ENCODE measurements around the gene CUX1. TPM values are rescaled to one million over a fixed set of nuclear protein-coding genes. Genes with fewer than 3 reads are reported as not detected.

Gene CUX1
- total and polyA plus RNA-seq, 7 experiments from 2014 or later, result 10.1 to 81.6 (median 42.5) TPM

GRCh38 chr7:102292813-102293798 lies 475.7 kb downstream of the CUX1 start:
- Mint-ChIP-seq H3K27me3 (peaks cover 0 to 5% (median 0%) of the 10 kb centered on the region in 5 donors), H3K9me3 (no peaks in the 10 kb centered on the region), H3K36me3 (no peaks in the 10 kb centered on the region), H3K4me1 (peaks cover 9 to 31% (median 22%) of the 10 kb centered on the region in 7 donors), H3K27ac (no peak overlapping the region), H3K4me3 (no peak overlapping the region)
- peaks cover 2 to 7% of the 10 kb centered on the region in 2 donors for H3K4me1 ChIP-seq (ENCODE audit: control insufficient read depth in 2 of 2, insufficient read depth in 2 of 2, low read length in 2 of 2)
- H3K4me3 ChIP-seq (ENCODE audit: low read length), result no peak overlapping the region
- H3K36me3 ChIP-seq (ENCODE audit: control insufficient read depth in 2 of 3, insufficient read depth in 3 of 3, low read length in 3 of 3), result no peaks in the 10 kb centered on the region
- H3K9me3 ChIP-seq (ENCODE audit: control insufficient read depth in 2 of 3, low read length in 3 of 3), result no peaks in the 10 kb centered on the region
- ATAC-seq (no peak), DNase-seq (no peak)
- ChIA-PET POLR2A (no interaction called here), CTCF (no interaction called here)
- no peak overlapping the region for H3K27ac ChIP-seq (ENCODE audit: low read depth, low read length)
- intact Hi-C loops (cut with micrococcal nuclease), result no loop called here
- no peaks in the 10 kb centered on the region for H3K27me3 ChIP-seq (ENCODE audit: control insufficient read depth in 2 of 2, insufficient read depth in 2 of 2, low read length in 2 of 2)

DNA sequence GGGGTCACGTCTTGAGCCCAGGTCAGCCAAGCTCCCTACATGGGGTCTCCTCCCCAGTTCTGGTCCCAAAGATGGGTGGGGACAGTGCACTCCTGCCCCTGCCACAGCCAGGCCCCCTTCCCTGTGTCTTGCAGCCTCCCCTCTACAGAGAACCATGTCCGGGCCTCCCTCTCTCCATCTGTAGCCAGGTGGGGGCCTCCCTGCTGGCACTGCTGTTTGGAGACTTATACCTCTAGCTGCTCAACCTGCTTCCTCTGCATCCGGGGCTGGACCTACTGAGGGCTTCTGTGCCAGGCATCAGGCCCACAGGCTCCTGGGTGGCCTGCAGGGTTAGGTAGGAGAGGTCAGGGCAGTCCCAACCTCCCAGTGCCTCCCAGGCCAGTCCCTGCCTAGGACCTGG lies 477.2 kb downstream of the CUX1 start:
- ATAC-seq (no peak), DNase-seq (no peak)
- Mint-ChIP-seq H3K9me3 (no peaks in the 10 kb centered on the region), H3K36me3 (no peaks in the 10 kb centered on the region), H3K27me3 (peaks cover 0 to 3% (median 0%) of the 10 kb centered on the region in 5 donors), H3K27ac (no peak overlapping the region), H3K4me3 (no peak overlapping the region), H3K4me1 (peaks cover 9 to 18% (median 10%) of the 10 kb centered on the region in 7 donors)
- Histone ChIP-seq H3K36me3 (ENCODE audit: control insufficient read depth in 2 of 3, insufficient read depth in 3 of 3, low read length in 3 of 3) (no peaks in the 10 kb centered on the region), H3K27me3 (ENCODE audit: control insufficient read depth in 2 of 2, insufficient read depth in 2 of 2, low read length in 2 of 2) (no peaks in the 10 kb centered on the region), H3K27ac (ENCODE audit: low read depth, low read length) (no peak overlapping the region), H3K4me3 (ENCODE audit: low read length) (no peak overlapping the region), H3K9me3 (ENCODE audit: control insufficient read depth in 2 of 3, low read length in 3 of 3) (no peaks in the 10 kb centered on the region), H3K4me1 (ENCODE audit: control insufficient read depth in 2 of 2, insufficient read depth in 2 of 2, low read length in 2 of 2) (peaks cover 0 to 4% of the 10 kb centered on the region in 2 donors)
- ChIA-PET POLR2A (no interaction called here), CTCF (no interaction called here)
- intact Hi-C loops (cut with micrococcal nuclease), result no loop called here

DNA sequence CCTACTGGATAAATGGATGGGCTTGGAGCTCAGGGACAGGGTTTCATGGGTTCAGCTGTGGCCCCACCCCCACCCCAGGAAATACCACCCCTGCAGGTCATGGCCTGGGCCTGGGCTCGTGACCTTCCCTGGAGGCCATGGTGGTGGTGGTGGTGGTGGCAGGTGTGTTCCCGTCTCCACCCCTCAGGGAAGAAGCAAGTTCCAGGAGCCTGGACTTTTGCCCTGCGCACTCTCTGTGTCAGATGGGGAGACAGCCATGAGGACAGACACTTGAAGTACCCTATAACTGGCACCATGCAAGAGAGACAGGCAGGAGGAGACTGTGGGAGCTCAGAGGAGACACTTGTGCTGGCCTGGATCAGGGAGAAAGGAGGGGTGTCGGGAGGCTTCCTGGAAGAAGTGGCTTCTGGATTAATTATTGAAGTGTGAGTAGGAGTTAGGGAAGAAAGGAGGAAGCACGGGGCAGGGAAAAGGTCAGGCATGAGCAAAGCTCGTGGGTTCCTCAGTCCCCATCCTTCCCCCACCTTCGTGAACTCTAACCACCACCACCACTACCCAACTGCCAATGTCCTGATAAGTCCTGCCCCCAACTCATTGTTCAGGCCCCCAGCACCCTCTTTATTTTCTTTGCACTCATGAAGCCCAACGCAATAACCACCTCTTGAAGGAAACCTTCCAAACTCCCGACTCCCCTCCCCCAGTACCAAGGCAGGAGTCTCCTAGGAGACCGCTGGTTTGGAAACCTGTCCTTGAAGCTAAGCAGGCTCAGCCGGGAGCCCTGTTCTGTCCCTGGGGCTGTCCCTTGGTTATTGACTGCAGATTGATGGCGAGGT lies 478.1 kb downstream of the CUX1 start:
- DNase-seq, result no peak
- intact Hi-C loops (cut with micrococcal nuclease), result no loop called here
- Histone ChIP-seq H3K27ac (ENCODE audit: low read depth, low read length) (no peak overlapping the region), H3K9me3 (ENCODE audit: control insufficient read depth in 2 of 3, low read length in 3 of 3) (no peaks in the 10 kb centered on the region), H3K36me3 (ENCODE audit: control insufficient read depth in 2 of 3, insufficient read depth in 3 of 3, low read length in 3 of 3) (no peaks in the 10 kb centered on the region), H3K4me3 (ENCODE audit: low read length) (no peak overlapping the region), H3K27me3 (ENCODE audit: control insufficient read depth in 2 of 2, insufficient read depth in 2 of 2, low read length in 2 of 2) (no peaks in the 10 kb centered on the region), H3K4me1 (ENCODE audit: control insufficient read depth in 2 of 2, insufficient read depth in 2 of 2, low read length in 2 of 2) (peaks cover 0 to 4% of the 10 kb centered on the region in 2 donors)
- Mint-ChIP-seq H3K36me3 (no peaks in the 10 kb centered on the region), H3K4me1 (peaks cover 9 to 17% (median 10%) of the 10 kb centered on the region in 7 donors), H3K27ac (peak overlapping the region in 1 of 9 donors; percentile 67), H3K9me3 (no peaks in the 10 kb centered on the region), H3K27me3 (peaks cover 0 to 3% (median 0%) of the 10 kb centered on the region in 5 donors), H3K4me3 (peak overlapping the region in 1 of 10 donors; percentile 45)
- ChIA-PET CTCF (no interaction called here), POLR2A (no interaction called here)
- ATAC-seq, result no peak

GRCh38 chr7:102296179-102296438 lies 478.7 kb downstream of the CUX1 start:
- Histone ChIP-seq H3K36me3 (ENCODE audit: control insufficient read depth in 2 of 3, insufficient read depth in 3 of 3, low read length in 3 of 3) (no peaks in the 10 kb centered on the region), H3K27ac (ENCODE audit: low read depth, low read length) (no peak overlapping the region), H3K27me3 (ENCODE audit: control insufficient read depth in 2 of 2, insufficient read depth in 2 of 2, low read length in 2 of 2) (no peaks in the 10 kb centered on the region), H3K9me3 (ENCODE audit: control insufficient read depth in 2 of 3, low read length in 3 of 3) (no peaks in the 10 kb centered on the region), H3K4me1 (ENCODE audit: control insufficient read depth in 2 of 2, insufficient read depth in 2 of 2, low read length in 2 of 2) (peaks cover 0 to 4% of the 10 kb centered on the region in 2 donors), H3K4me3 (ENCODE audit: low read length) (no peak overlapping the region)
- ChIA-PET POLR2A (no interaction called here), CTCF (no interaction called here)
- no peak overlapping the region for H3K4me3 Mint-ChIP-seq
- no peaks in the 10 kb centered on the region for H3K36me3 Mint-ChIP-seq
- DNase-seq, result no peak
- H3K4me1 Mint-ChIP-seq, result peaks cover 8 to 17% (median 10%) of the 10 kb centered on the region in 7 donors
- ATAC-seq, result no peak
- peaks cover 0 to 3% (median 0%) of the 10 kb centered on the region in 5 donors for H3K27me3 Mint-ChIP-seq
- no peak overlapping the region for H3K27ac Mint-ChIP-seq
- no peaks in the 10 kb centered on the region for H3K9me3 Mint-ChIP-seq
- intact Hi-C loops (cut with micrococcal nuclease), result no loop called here

DNA sequence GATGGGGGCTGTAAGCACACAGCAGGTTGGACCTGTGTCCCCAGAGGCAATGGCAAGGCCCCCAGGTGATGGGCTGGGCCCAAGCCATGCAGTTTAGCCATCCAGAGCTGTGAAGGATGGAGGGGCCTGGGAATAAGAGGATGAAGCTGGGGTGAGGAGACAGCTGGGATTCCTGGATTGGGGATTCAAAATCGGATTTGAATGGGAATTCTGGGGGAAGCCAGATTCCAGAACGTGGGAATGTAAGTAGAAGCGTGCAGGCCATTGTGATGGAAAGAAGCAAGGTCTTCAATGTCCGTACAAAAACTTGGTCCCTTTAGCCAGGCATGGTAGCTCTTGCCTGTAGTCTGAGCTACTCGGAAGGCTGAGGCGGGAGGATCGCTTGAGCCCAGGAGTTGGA lies 479.1 kb downstream of the CUX1 start:
- ChIA-PET POLR2A (no interaction called here), CTCF (no interaction called here)
- no peak overlapping the region for H3K27ac Mint-ChIP-seq
- Histone ChIP-seq H3K4me3 (ENCODE audit: low read length) (no peak overlapping the region), H3K4me1 (ENCODE audit: control insufficient read depth in 2 of 2, insufficient read depth in 2 of 2, low read length in 2 of 2) (peaks cover 0 to 4% of the 10 kb centered on the region in 2 donors), H3K27ac (ENCODE audit: low read depth, low read length) (no peak overlapping the region), H3K27me3 (ENCODE audit: control insufficient read depth in 2 of 2, insufficient read depth in 2 of 2, low read length in 2 of 2) (no peaks in the 10 kb centered on the region), H3K36me3 (ENCODE audit: control insufficient read depth in 2 of 3, insufficient read depth in 3 of 3, low read length in 3 of 3) (no peaks in the 10 kb centered on the region), H3K9me3 (ENCODE audit: control insufficient read depth in 2 of 3, low read length in 3 of 3) (no peaks in the 10 kb centered on the region)
- H3K27me3 Mint-ChIP-seq, result peaks cover 0 to 3% (median 0%) of the 10 kb centered on the region in 5 donors
- DNase-seq (no peak), ATAC-seq (no peak)
- no peaks in the 10 kb centered on the region for H3K9me3 Mint-ChIP-seq
- H3K4me3 Mint-ChIP-seq, result no peak overlapping the region
- H3K36me3 Mint-ChIP-seq, result no peaks in the 10 kb centered on the region
- intact Hi-C loops (cut with micrococcal nuclease), result no loop called here
- peaks cover 4 to 13% (median 6%) of the 10 kb centered on the region in 7 donors for H3K4me1 Mint-ChIP-seq

DNA sequence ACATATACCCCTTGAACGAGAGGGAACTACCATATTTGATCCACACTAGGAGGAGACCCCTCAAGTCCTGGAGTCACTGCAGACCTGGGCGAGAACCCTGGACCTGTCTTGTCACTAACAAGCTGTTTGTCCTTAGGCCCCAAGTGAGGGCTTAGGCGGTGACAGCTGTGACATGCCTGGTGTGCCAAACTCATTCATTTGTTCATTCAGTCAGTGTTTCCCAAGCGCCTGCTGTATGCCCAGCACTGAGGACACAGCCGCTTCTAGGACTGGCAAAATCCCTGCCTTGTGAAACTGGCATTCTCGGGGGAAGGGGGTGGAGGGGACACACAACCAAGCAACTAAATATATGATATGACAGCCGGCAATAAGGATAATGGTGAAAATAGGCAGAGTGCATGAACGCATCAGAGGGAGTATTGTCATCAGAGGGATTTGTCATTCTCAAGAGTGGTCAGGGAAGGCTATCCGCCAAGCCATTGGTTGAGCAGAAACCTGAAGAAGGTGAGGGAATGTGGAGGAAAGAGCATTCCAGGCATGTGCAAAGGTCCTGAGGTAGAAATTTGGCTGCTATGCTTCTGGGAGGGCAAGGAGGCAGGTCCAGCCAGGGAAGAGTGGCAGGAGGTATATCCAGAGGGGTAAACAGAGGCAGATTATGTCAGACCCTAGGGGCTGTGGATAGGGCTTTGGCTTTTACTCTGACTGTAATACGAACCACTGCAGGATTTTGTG lies 480.2 kb downstream of the CUX1 start:
- Mint-ChIP-seq H3K27ac (no peak overlapping the region), H3K27me3 (peaks cover 0 to 3% (median 0%) of the 10 kb centered on the region in 5 donors), H3K9me3 (no peaks in the 10 kb centered on the region), H3K36me3 (no peaks in the 10 kb centered on the region), H3K4me1 (peaks cover 0 to 7% (median 0%) of the 10 kb centered on the region in 7 donors), H3K4me3 (no peak overlapping the region)
- H3K27me3 ChIP-seq (ENCODE audit: control insufficient read depth in 2 of 2, insufficient read depth in 2 of 2, low read length in 2 of 2), result no peaks in the 10 kb centered on the region
- DNase-seq, result no peak
- H3K36me3 ChIP-seq (ENCODE audit: control insufficient read depth in 2 of 3, insufficient read depth in 3 of 3, low read length in 3 of 3), result no peaks in the 10 kb centered on the region
- CTCF ChIA-PET, result no interaction called here
- POLR2A ChIA-PET, result no interaction called here
- no peaks in the 10 kb centered on the region for H3K9me3 ChIP-seq (ENCODE audit: control insufficient read depth in 2 of 3, low read length in 3 of 3)
- no peak for ATAC-seq
- H3K4me1 ChIP-seq (ENCODE audit: control insufficient read depth in 2 of 2, insufficient read depth in 2 of 2, low read length in 2 of 2), result no peaks in the 10 kb centered on the region
- H3K27ac ChIP-seq (ENCODE audit: low read depth, low read length), result no peak overlapping the region
- intact Hi-C loops (cut with micrococcal nuclease), result no loop called here
- no peak overlapping the region for H3K4me3 ChIP-seq (ENCODE audit: low read length)
